GM06990 (cell line): Measurements from ENCODE around the gene KRTAP10-6.

Experiments used
- DNase-seq: peaks from one replicate; pipeline ENCODE4 v3.0.0-alpha.2; 2011; ENCODE audit not compliant: insufficient read length; ENCODE audit errors: extremely low read depth
- H3K27me3 ChIP-seq: replicated peaks from 2 replicates; pipeline ENCODE4 v1.6.0; 2011; ENCODE audit warnings: low read length; ENCODE audit not compliant: control insufficient read depth, insufficient read depth
- H3K36me3 ChIP-seq: 2 replicates; pipeline ENCODE4 v1.5.1; 2011; ENCODE audit warnings: low read length; ENCODE audit not compliant: control insufficient read depth, insufficient read depth
- H3K4me3 ChIP-seq: replicated peaks from 2 replicates; pipeline ENCODE4 v1.5.1; 2011; ENCODE audit warnings: low read depth, mild to moderate bottlenecking, control low read depth, low read length
- CTCF ChIP-seq: IDR thresholded peaks from 2 replicates; pipeline ENCODE4 v1.5.1; 2011; ENCODE audit warnings: low read length, control low read depth, mild to moderate bottlenecking, inconsistent platforms; ENCODE audit not compliant: insufficient read depth, poor library complexity, severe bottlenecking

The KRTAP10-6 gene

DNA sequence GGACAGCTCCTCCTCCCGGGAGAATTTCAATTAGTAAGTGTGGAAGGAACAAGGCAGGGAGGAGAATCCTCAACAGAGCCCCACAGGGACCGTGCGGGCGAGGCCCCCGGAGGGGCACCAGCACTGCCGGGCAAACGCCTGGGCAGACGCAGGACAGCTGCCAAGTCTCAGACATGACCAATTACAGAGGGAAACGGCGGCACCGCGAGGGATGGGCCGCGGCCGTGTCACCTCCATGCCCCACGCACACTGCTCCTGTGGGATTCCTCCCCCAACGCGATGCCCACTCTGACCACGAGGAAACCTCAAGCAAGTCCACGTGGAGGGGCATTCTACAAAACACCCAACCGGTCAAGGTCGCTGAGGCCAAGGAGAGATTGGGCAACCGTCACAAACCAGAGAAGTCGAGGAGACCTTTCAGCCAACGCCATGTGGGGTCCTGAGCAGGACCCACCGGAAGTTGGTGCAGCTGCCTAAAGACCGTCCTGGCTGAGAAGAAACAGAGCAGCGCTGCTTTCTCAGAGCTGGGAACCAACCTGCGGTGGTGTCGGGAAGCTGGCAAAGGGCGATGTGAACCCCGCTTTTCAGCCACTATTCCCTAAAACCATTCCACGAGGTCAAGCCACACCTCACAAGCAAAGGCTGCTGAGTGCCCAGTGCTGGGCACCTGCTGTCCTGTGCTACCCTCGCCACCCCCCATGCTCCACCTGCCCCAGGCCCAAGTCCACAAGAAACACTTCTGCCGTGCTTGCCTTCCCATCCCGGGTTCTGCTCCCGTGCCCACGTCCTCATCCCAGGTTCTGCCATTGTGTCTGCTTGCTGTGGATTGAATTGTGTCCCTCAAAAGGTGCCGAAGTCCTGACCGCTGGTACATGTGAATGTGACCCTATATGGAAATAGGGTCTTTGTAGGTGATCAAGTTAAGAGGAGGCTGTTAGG, 20.2 kb downstream of the KRTAP10-6 start:
- DNase-seq: no peak
- H3K36me3 ChIP-seq: no peaks in the 10 kb centered on the region
- no peaks in the 10 kb centered on the region for H3K27me3 ChIP-seq
- no peak for TF ChIP-seq CTCF
- H3K4me3 ChIP-seq: no peak overlapping the region

- Histone ChIP-seq H3K27me3 (no peaks in the 10 kb centered on the region), H3K4me3 (no peak overlapping the region), H3K36me3 (no peaks in the 10 kb centered on the region)
- TF ChIP-seq CTCF: no peak
- DNase-seq: no peak
Observed at GRCh38 chr21:44571296-44571695, 21.0 kb downstream of the KRTAP10-6 start.

- H3K27me3 ChIP-seq: no peaks in the 10 kb centered on the region
- no peak for DNase-seq
- TF ChIP-seq CTCF: no peak
Observed at GRCh38 chr21:44569861-44570517, 22.3 kb downstream of the KRTAP10-6 start.

GRCh38 chr21:44568667-44569556, 23.4 kb downstream of the KRTAP10-6 start:
- no peak for DNase-seq
- Histone ChIP-seq H3K36me3 (no peaks in the 10 kb centered on the region), H3K27me3 (no peaks in the 10 kb centered on the region), H3K4me3 (no peak overlapping the region)
- no peak for TF ChIP-seq CTCF

More at GRCh38 chr21:44569861-44570517, 22.3 kb downstream of the KRTAP10-6 start:
- no peaks in the 10 kb centered on the region for H3K36me3 ChIP-seq
- no peak overlapping the region for H3K4me3 ChIP-seq

GRCh38 chr21:44568261-44568660, 24.0 kb downstream of the KRTAP10-6 start:
- Histone ChIP-seq H3K4me3 (no peak overlapping the region), H3K36me3 (no peaks in the 10 kb centered on the region), H3K27me3 (no peaks in the 10 kb centered on the region)
- no peak for DNase-seq
- no peak for TF ChIP-seq CTCF
